MCF 10A (cell line): ENCODE measurements around the gene MTRF1. TPM values are rescaled to one million over a fixed set of nuclear protein-coding genes. Genes with fewer than 3 reads are reported as not detected.
"Not testable (repeated sequence)": the region's sequence is repeated elsewhere in the genome, so short reads cannot be mapped to it uniquely, and the experiment has no call there.

Experiments
- BruUV-seq: library from RNA; stranded (reverse); fragments of 400-500 nt; replicated peaks from 2 replicates; lab custom pipeline; 2021; lab: Mats Ljungman, UMichigan
- CTCF ChIA-PET: fragments of 300-600 bp; sonication (Branson Sonifier 250); formaldehyde crosslinking; extraction: SDS; loops from one replicate; lab custom pipeline; 2021; ENCODE audit warnings: antibody characterized with exemption, inconsistent platforms; lab: Yijun Ruan, JAX
- POLR2A ChIA-PET: fragments of 300-600, 350-650 bp; sonication (Branson Sonifier 250); formaldehyde crosslinking; extraction: SDS; loops from one replicate; lab custom pipeline; 2020; ENCODE audit warnings: antibody characterized with exemption, inconsistent platforms; lab: Yijun Ruan, JAX
- DNase-seq: peaks from one replicate; pipeline ENCODE4 v3.0.0-alpha.2; 2018; ENCODE audit not compliant: unreplicated experiment
- H3K27ac Mint-ChIP-seq: one replicate; pipeline ENCODE4 v1.8.0; 2022; ENCODE audit warnings: mild to moderate bottlenecking, low read depth, mixed read lengths; ENCODE audit not compliant: unreplicated experiment
- H3K27me3 Mint-ChIP-seq: one replicate; pipeline ENCODE4 v1.8.0; 2022; ENCODE audit warnings: mixed read lengths; ENCODE audit not compliant: insufficient read depth, unreplicated experiment
- H3K36me3 Mint-ChIP-seq: one replicate; pipeline ENCODE4 v1.8.0; 2022; ENCODE audit warnings: mild to moderate bottlenecking, moderate library complexity, mixed read lengths; ENCODE audit not compliant: insufficient read depth, unreplicated experiment
- H3K4me1 Mint-ChIP-seq: one replicate; pipeline ENCODE4 v1.8.0; 2022; ENCODE audit warnings: mixed read lengths; ENCODE audit not compliant: insufficient read depth, unreplicated experiment
- H3K4me3 Mint-ChIP-seq: one replicate; pipeline ENCODE4 v1.8.0; 2022; ENCODE audit warnings: mild to moderate bottlenecking, moderate library complexity, mixed read lengths; ENCODE audit not compliant: unreplicated experiment
- H3K9me3 Mint-ChIP-seq: one replicate; pipeline ENCODE4 v1.8.0; 2022; ENCODE audit warnings: mixed read lengths; ENCODE audit not compliant: unreplicated experiment
- CTCF ChIP-seq: fragments of 200-600 bp; IDR thresholded peaks from one replicate; pipeline ENCODE4 v1.8.0; 2022; ENCODE audit warnings: antibody characterized with exemption, mild to moderate bottlenecking; ENCODE audit not compliant: unreplicated experiment
- intact Hi-C: fragments of 100-400 bp; cut with micrococcal nuclease; formaldehyde crosslinking; loops from 2 replicates; pipeline ENCODE4 v1.14.1; 2022
- total RNA-seq: library from RNA; stranded (reverse); gene quantifications from 2 replicates; pipeline ENCODE4 v1.2.3, GENCODE V29; 2022

The MTRF1 gene
- total RNA-seq, 1 experiment from 2014 or later, result 10.3 TPM

DNA sequence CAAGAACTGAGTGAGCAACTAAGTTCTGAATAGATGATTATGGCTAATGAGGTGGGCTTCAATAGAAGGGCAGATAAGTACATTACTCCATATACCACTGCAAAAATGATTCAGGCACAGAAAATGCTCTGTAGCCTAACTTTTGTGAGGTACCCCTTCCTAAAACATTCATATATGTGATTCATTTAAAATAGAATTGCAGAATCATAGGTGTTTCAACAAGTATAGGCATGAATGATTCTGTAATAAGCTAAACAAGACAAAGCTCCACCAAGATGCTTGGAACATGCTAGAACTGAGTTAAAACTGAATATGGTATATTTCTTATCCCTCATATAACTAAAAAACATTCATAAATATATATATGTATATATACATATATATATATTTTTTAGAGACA is 81.1 kb downstream of the MTRF1 start:
- no peak overlapping the region for H3K27ac Mint-ChIP-seq
- ChIA-PET POLR2A (interaction anchor here (0.6 to 4.5 kb wide), 3 partner anchors 44 to 374 kb away, joined by 3 to 26 read pairs (median 4); partner anchors contain the start of gene ELF1), CTCF (interaction anchor here (0.9 to 1.4 kb wide), 3 partner anchors 9 to 15 kb away, joined by 4 to 5 read pairs (median 4); no protein-coding TSS in a partner anchor)
- no peak overlapping the region for H3K4me3 Mint-ChIP-seq
- H3K9me3 Mint-ChIP-seq, result no peaks in the 10 kb centered on the region
- H3K36me3 Mint-ChIP-seq, result peaks cover 8% of the 10 kb centered on the region
- H3K27me3 Mint-ChIP-seq, result no peaks in the 10 kb centered on the region
- peak; percentile 11 for DNase-seq
- intact Hi-C loops, result no loop called here
- peaks cover 10% of the 10 kb centered on the region for H3K4me1 Mint-ChIP-seq
- no TSS peak for BruUV-seq
- no peak for TF ChIP-seq CTCF

GRCh38 chr13:41179593-41180250 is 83.7 kb downstream of the MTRF1 start:
- no peak for TF ChIP-seq CTCF
- Mint-ChIP-seq H3K4me1 (peaks cover 10% of the 10 kb centered on the region), H3K36me3 (peaks cover 8% of the 10 kb centered on the region), H3K9me3 (peaks cover 6% of the 10 kb centered on the region), H3K27me3 (no peaks in the 10 kb centered on the region), H3K4me3 (no peak overlapping the region), H3K27ac (no peak overlapping the region)
- BruUV-seq, result no TSS peak
- POLR2A ChIA-PET, result interaction anchor here (0.7 to 4.5 kb wide), 3 partner anchors 8 to 102 kb away, joined by 3 to 26 read pairs (median 4); no protein-coding TSS in a partner anchor
- CTCF ChIA-PET, result no interaction called here
- DNase-seq, result peak; percentile 4
- intact Hi-C loops, result no loop called here

DNA sequence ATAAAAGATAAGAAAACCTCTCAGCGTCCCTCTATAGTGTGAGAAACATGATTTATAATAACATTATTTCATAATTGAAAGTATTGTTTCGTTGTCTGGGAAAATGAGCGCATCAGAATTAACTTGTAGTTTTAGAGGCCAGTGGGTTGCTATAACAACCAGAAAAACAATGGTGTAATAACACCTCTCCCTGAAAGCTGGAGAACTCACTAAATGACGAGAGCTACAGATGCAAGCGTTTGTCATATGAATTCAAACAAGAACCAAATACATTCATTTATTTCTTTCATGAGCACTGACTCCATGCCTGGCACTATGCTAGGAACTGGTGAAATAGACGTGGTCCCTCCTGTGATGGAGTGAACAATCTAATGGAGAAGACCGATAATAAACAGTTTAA is 85.3 kb downstream of the MTRF1 start:
- peaks cover 7% of the 10 kb centered on the region for H3K9me3 Mint-ChIP-seq
- ChIA-PET CTCF (interaction anchor here (1.0 kb wide), 1 partner anchor 104 kb away, joined by 3 read pairs; no protein-coding TSS in a partner anchor), POLR2A (no interaction called here)
- peaks cover 8% of the 10 kb centered on the region for H3K36me3 Mint-ChIP-seq
- H3K27me3 Mint-ChIP-seq, result no peaks in the 10 kb centered on the region
- TF ChIP-seq CTCF, result no peak
- intact Hi-C loops, result no loop called here
- BruUV-seq, result no TSS peak
- H3K4me3 Mint-ChIP-seq, result no peak overlapping the region
- H3K27ac Mint-ChIP-seq, result no peak overlapping the region
- no peak for DNase-seq
- peaks cover 10% of the 10 kb centered on the region for H3K4me1 Mint-ChIP-seq

GRCh38 chr13:41177616-41178015 is 85.8 kb downstream of the MTRF1 start:
- TF ChIP-seq CTCF, result no peak
- Mint-ChIP-seq H3K9me3 (peaks cover 7% of the 10 kb centered on the region), H3K27ac (no peak overlapping the region), H3K27me3 (no peaks in the 10 kb centered on the region), H3K4me3 (no peak overlapping the region), H3K4me1 (peaks cover 10% of the 10 kb centered on the region), H3K36me3 (peaks cover 8% of the 10 kb centered on the region)
- BruUV-seq, result no TSS peak
- ChIA-PET POLR2A (no interaction called here), CTCF (no interaction called here)
- intact Hi-C loops, result no loop called here
- DNase-seq, result no peak

DNA sequence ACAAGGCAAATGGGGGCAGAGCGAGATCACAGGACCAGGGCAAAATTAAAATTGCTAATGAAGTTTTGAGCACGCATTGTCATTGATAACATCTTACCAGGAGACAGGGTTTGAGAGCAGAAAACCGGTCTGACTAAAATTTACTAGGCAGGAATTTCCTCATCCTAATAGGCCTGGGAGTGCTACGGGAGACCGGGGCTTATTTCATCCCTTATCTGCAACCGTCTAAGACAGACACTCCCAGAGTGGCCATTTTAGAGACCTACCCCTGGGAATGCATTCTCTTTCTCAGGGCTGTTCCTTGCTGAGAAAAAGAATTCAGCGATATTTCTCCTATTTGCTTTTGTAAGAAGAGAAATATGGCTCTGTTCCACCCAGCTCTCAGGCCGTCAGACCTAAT is 87.8 kb downstream of the MTRF1 start:
- H3K27ac Mint-ChIP-seq, H3K4me1 Mint-ChIP-seq, CTCF ChIA-PET, H3K36me3 Mint-ChIP-seq, H3K27me3 Mint-ChIP-seq, intact Hi-C loops, H3K4me3 Mint-ChIP-seq, POLR2A ChIA-PET, BruUV-seq, DNase-seq, H3K9me3 Mint-ChIP-seq: not testable (repeated sequence)
